Suprapubic skin (tissue), 4 donors: ENCODE results near the gene ART1.

Experiments used
- CTCF ChIP-seq, 2 donors: fragments of 200-600 bp in 1 of 2; fragments of 450-650 bp in 1 of 2; sonication (generic) in 1 of 2; IDR thresholded peaks; one replicate each; pipeline ENCODE4 v1.5.1; 2016 to 2019; ENCODE audit warnings: antibody characterized with exemption in 2 of 2, mild to moderate bottlenecking in 1 of 2, moderate library complexity in 1 of 2
- EP300 ChIP-seq: sonication (generic); formaldehyde crosslinking; IDR thresholded peaks from one replicate; pipeline ENCODE4 v1.6.1; 2017; ENCODE audit warnings: antibody characterized with exemption
- POLR2AphosphoS5 ChIP-seq, 3 donors: sonication (generic); formaldehyde crosslinking; IDR thresholded peaks; one replicate each; pipeline ENCODE4 v1.6.1; 2017; ENCODE audit warnings: antibody characterized with exemption in 3 of 3

- TF ChIP-seq EP300 (no peak), CTCF (IDR thresholded peaks at IDR 0.05) (no peak), POLR2AphosphoS5 (IDR thresholded peaks at IDR 0.05) (no peak)
Observed at GRCh38 chr11:3645552-3645951, 624 bp downstream of the ART1 start.
